ENCODE data around the gene CDKN2A. TPM values are rescaled to one million over a fixed set of nuclear protein-coding genes. Genes with fewer than 3 reads are reported as not detected.

The CDKN2A gene
- total and polyA plus RNA-seq, 9 of the 15 experiments (the other 6 are each of a cell fraction or from before 2014, with no cell fraction given), result not detected

- DNase-seq (ENCODE audit: extremely low read depth in 1 of 4, low spot score in 3 of 4), result no peak
- no peak for FAIRE-seq
- Histone ChIP-seq H2AFZ (ENCODE audit: low read depth, low read length) (no peak overlapping the region), H3K36me3 (ENCODE audit: control insufficient read depth, insufficient read depth, low read length) (no peaks in the 10 kb centered on the region), H3K79me2 (ENCODE audit: control insufficient read depth, insufficient read depth, low read length) (no peaks in the 10 kb centered on the region), H3K27ac (ENCODE audit: extremely low read depth, low read depth, low read length) (no peak overlapping the region), H3K9me3 (replicated peaks; ENCODE audit: control insufficient read depth, insufficient read depth, low read depth, low read length) (no peaks in the 10 kb centered on the region), H4K20me1 (replicated peaks; ENCODE audit: control insufficient read depth, insufficient read depth, low read length) (no peaks in the 10 kb centered on the region), H3K27me3 (ENCODE audit: control insufficient read depth in 2 of 2, insufficient read depth in 2 of 2, low read length in 2 of 2) (no peaks in the 10 kb centered on the region), H3K4me3 (no peak overlapping the region), H3K9me1 (ENCODE audit: control insufficient read depth, insufficient read depth, low read length) (no peaks in the 10 kb centered on the region), H3K4me1 (replicated peaks in 1 of 2; ENCODE audit: control insufficient read depth in 2 of 2, insufficient read depth in 2 of 2, low read length in 2 of 2) (no peaks in the 10 kb centered on the region), H3K4me2 (ENCODE audit: insufficient read depth, low read length) (no peak overlapping the region), H3K9ac (ENCODE audit: insufficient read depth in 1 of 2, low read depth in 2 of 2, low read length in 2 of 2) (no peak overlapping the region)
- no CpG with 5 or more reads among the region's 44 CpGs for WGBS (ENCODE audit: insufficient coverage, low coverage, missing lambda C conversion rate)
- ChIA-PET POLR2A (no interaction called here), CTCF (ENCODE audit: low intra/inter-chr PET ratio) (no interaction called here)
- intact Hi-C loops (cut with micrococcal nuclease), result no loop called here
- ATAC-seq, result no peak
- in situ Hi-C loops (cut with MboI), result no loop called here
- TF ChIP-seq SIRT6 (IDR thresholded peaks at IDR 0.05; ENCODE audit: low read depth, low read length) (no peak), SIX5 (IDR thresholded peaks at IDR 0.05; ENCODE audit: borderline replicate concordance in 1 of 2, insufficient read depth in 1 of 2, low read depth in 1 of 2, low read length in 2 of 2) (no peak)
- BruUV-seq (replicated peaks), result no TSS peak
These were observed 11.8 kb upstream of the CDKN2A start for GRCh38 chr9:22005702-22006606.

GRCh38 chr9:22005021-22005701 lies 11.0 kb upstream of the CDKN2A start:
- H3K9ac ChIP-seq (ENCODE audit: insufficient read depth in 1 of 2, low read depth in 2 of 2, low read length in 2 of 2), result no peak overlapping the region
- H2AFZ ChIP-seq (ENCODE audit: low read depth, low read length), result no peak overlapping the region
- in situ Hi-C loops (cut with MboI) (no loop called here), intact Hi-C loops (cut with micrococcal nuclease) (no loop called here)
- ATAC-seq (no peak), FAIRE-seq (no peak), DNase-seq (ENCODE audit: extremely low read depth in 1 of 4, low spot score in 3 of 4) (no peak)
- H3K4me1 ChIP-seq (replicated peaks in 1 of 2; ENCODE audit: control insufficient read depth in 2 of 2, insufficient read depth in 2 of 2, low read length in 2 of 2), result no peaks in the 10 kb centered on the region
- no peak overlapping the region for H3K4me3 ChIP-seq
- no peaks in the 10 kb centered on the region for H3K79me2 ChIP-seq (ENCODE audit: control insufficient read depth, insufficient read depth, low read length)
- H3K36me3 ChIP-seq (ENCODE audit: control insufficient read depth, insufficient read depth, low read length), result no peaks in the 10 kb centered on the region
- H3K4me2 ChIP-seq (ENCODE audit: insufficient read depth, low read length), result no peak overlapping the region
- H3K27ac ChIP-seq (ENCODE audit: extremely low read depth, low read depth, low read length), result no peak overlapping the region
- no CpG with 5 or more reads among the region's 25 CpGs for whole genome bisulfite sequencing (ENCODE audit: insufficient coverage, low coverage, missing lambda C conversion rate)
- ChIA-PET POLR2A (no interaction called here), CTCF (ENCODE audit: low intra/inter-chr PET ratio) (no interaction called here)
- no TSS peak for BruUV-seq (replicated peaks)
- H3K9me1 ChIP-seq (ENCODE audit: control insufficient read depth, insufficient read depth, low read length), result no peaks in the 10 kb centered on the region
- H3K27me3 ChIP-seq (ENCODE audit: control insufficient read depth in 2 of 2, insufficient read depth in 2 of 2, low read length in 2 of 2), result no peaks in the 10 kb centered on the region
- no peaks in the 10 kb centered on the region for H3K9me3 ChIP-seq (replicated peaks; ENCODE audit: control insufficient read depth, insufficient read depth, low read depth, low read length)
- no peaks in the 10 kb centered on the region for H4K20me1 ChIP-seq (replicated peaks; ENCODE audit: control insufficient read depth, insufficient read depth, low read length)
- TF ChIP-seq ZNF232 (CRISPR knock-in tag; IDR thresholded peaks at IDR 0.05) (no peak), ZBTB7A (IDR thresholded peaks at IDR 0.05; ENCODE audit: borderline replicate concordance, control insufficient read depth, low read depth, low read length) (no peak), PHF20 (IDR thresholded peaks at IDR 0.05; ENCODE audit: partially characterized antibody) (no peak), SREBF2 (CRISPR knock-in tag; IDR thresholded peaks at IDR 0.05) (no peak), EGR1 (conservative IDR thresholded peaks at IDR 0.05) (no peak), E2F1 (CRISPR knock-in tag; IDR thresholded peaks at IDR 0.05) (no peak), RBM22 (IDR thresholded peaks at IDR 0.05; ENCODE audit: low read depth, low read length, poor library complexity, severe bottlenecking) (no peak), STAT6 (CRISPR knock-in tag; IDR thresholded peaks at IDR 0.05) (no peak)

Data from K562 (cell line).